HEK293 (cell line): ENCODE results near the gene TACC2.

Experiments used
- CTCF ChIA-PET: fragments of 350-600 bp; formaldehyde crosslinking; extraction: SDS; loops from one replicate; lab custom pipeline; 2021; ENCODE audit warnings: antibody characterized with exemption; lab: Yijun Ruan, JAX
- POLR2A ChIA-PET: fragments of 300-600 bp; formaldehyde crosslinking; extraction: SDS; loops from one replicate; lab custom pipeline; 2020; ENCODE audit warnings: antibody characterized with exemption, inconsistent platforms; lab: Yijun Ruan, JAX
- H3K27ac ChIP-seq: fragments of 200-500 bp; sonication (Bioruptor generic); 2 replicates; pipeline ENCODE4 v1.5.1; 2014; ENCODE audit warnings: low read depth, low read length, control low read depth, inconsistent platforms; ENCODE audit errors: extremely low read depth
- H3K36me3 ChIP-seq, 2 experiments: fragments of 200-500 bp in 1 of 2; sonication (Bioruptor generic) in 1 of 2; 1 replicate in 1 of 2; 2 replicates in 1 of 2; pipeline ENCODE4 v1.5.1; 2014 to 2017; ENCODE audit warnings: inconsistent platforms in 2 of 2, low read length in 2 of 2; ENCODE audit not compliant: control insufficient read depth in 2 of 2, insufficient read depth in 1 of 2
- H3K4me1 ChIP-seq: fragments of 200-500 bp; sonication (Bioruptor generic); 2 replicates; pipeline ENCODE4 v1.5.1; 2014; ENCODE audit warnings: mild to moderate bottlenecking, low read length, inconsistent platforms; ENCODE audit not compliant: control insufficient read depth, insufficient read depth
- H3K4me3 ChIP-seq: 2 replicates; pipeline ENCODE4 v1.5.1; 2011; ENCODE audit warnings: low read depth, mild to moderate bottlenecking, control low read depth, low read length, moderate library complexity
- H3K9me3 ChIP-seq: fragments of 200-500 bp; sonication (Bioruptor generic); 2 replicates; pipeline ENCODE4 v1.5.1; 2014; ENCODE audit warnings: low read depth, low read length, inconsistent platforms; ENCODE audit not compliant: control insufficient read depth, insufficient read depth
- KLF1 ChIP-seq: fragments of 450-650 bp; formaldehyde crosslinking; IDR thresholded peaks from 2 replicates; pipeline ENCODE4 v1.5.1; 2016; ENCODE audit warnings: missing biosample characterization, missing genetic modification characterization
- SCRT1 ChIP-seq: fragments of 450-650 bp; formaldehyde crosslinking; IDR thresholded peaks from 2 replicates; pipeline ENCODE4 v1.5.1; 2016; ENCODE audit warnings: missing biosample characterization, missing genetic modification characterization, borderline replicate concordance
- SCRT2 ChIP-seq: fragments of 450-650 bp; formaldehyde crosslinking; IDR thresholded peaks from 2 replicates; pipeline ENCODE4 v1.5.1; 2016; ENCODE audit warnings: missing biosample characterization, missing genetic modification characterization
- ZBTB17 ChIP-seq: fragments of 450-650 bp; formaldehyde crosslinking; IDR thresholded peaks from 2 replicates; pipeline ENCODE4 v1.5.1; 2016; ENCODE audit warnings: missing biosample characterization, missing genetic modification characterization
- ZIC2 ChIP-seq: fragments of 450-650 bp; formaldehyde crosslinking; IDR thresholded peaks from 2 replicates; pipeline ENCODE4 v1.5.1; 2016; ENCODE audit warnings: missing biosample characterization, missing genetic modification characterization
- ZNF174 ChIP-seq: fragments of 450-650 bp; formaldehyde crosslinking; IDR thresholded peaks from 2 replicates; pipeline ENCODE4 v1.5.0; 2017; ENCODE audit warnings: missing biosample characterization, mild to moderate bottlenecking, missing genetic modification characterization
- ZNF510 ChIP-seq: fragments of 450-650 bp; formaldehyde crosslinking; IDR thresholded peaks from 2 replicates; pipeline ENCODE4 v1.5.1; 2018; ENCODE audit warnings: mild to moderate bottlenecking, missing genetic modification characterization, missing biosample characterization; ENCODE audit not compliant: insufficient replicate concordance
- ZNF777 ChIP-seq: fragments of 450-650 bp; formaldehyde crosslinking; IDR thresholded peaks from 2 replicates; pipeline ENCODE4 v1.5.1; 2017; ENCODE audit warnings: missing biosample characterization, missing genetic modification characterization, borderline replicate concordance
- ZNF785 ChIP-seq: fragments of 450-650 bp; formaldehyde crosslinking; IDR thresholded peaks from 2 replicates; pipeline ENCODE4 v1.5.1; 2016; ENCODE audit warnings: missing biosample characterization, missing genetic modification characterization
- TF ChIP-seq, protein P1 (sequence below): fragments of 450-650 bp; formaldehyde crosslinking; IDR thresholded peaks from 2 replicates; pipeline ENCODE4 v1.5.1; 2016; ENCODE audit warnings: missing biosample characterization, missing genetic modification characterization
- TF ChIP-seq, protein P2 (sequence below): fragments of 450-650 bp; formaldehyde crosslinking; IDR thresholded peaks from 2 replicates; pipeline ENCODE4 v1.5.1; 2016; ENCODE audit warnings: missing biosample characterization, missing genetic modification characterization
- TF ChIP-seq, protein P3 (sequence below): fragments of 450-650 bp; formaldehyde crosslinking; IDR thresholded peaks from 2 replicates; pipeline ENCODE4 v1.5.1; 2017; ENCODE audit warnings: missing biosample characterization, missing genetic modification characterization

TACC2 gene

DNA sequence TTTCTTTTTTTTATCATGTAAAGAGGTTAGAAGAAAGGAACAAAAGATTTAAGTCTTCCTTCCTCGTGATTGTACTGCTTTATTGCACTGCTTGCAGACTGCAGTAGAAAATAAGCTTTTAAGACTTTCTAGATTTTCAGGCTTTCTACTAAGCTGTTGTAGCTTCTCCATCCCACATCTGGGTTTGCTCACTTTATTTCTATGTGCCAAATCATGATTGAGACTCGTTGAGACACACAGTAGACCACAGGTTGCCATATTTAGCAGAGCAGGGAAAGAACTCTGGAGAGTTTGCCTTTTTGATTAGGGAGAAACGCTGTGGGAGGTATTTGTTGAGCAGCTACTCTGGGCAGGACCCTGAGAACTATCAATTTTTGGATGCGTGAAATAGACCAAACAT lies 192.9 kb downstream of the TACC2 start:
- Histone ChIP-seq H3K27ac (no peak overlapping the region), H3K4me1 (peaks cover 6% of the 10 kb centered on the region; the same call in 1 of the 2 replicates), H3K36me3 (no peaks in the 10 kb centered on the region), H3K9me3 (no peaks in the 10 kb centered on the region), H3K4me3 (no peak overlapping the region)
- TF ChIP-seq ZNF777 (tag by site-specific recombination): no peak
- no peak for TF ChIP-seq ZNF785 (tag by site-specific recombination)
- TF ChIP-seq KLF1: no peak
- TF ChIP-seq ZNF174 (tag by site-specific recombination): no peak
- TF ChIP-seq ZBTB17 (tag by site-specific recombination): no peak
- ChIA-PET CTCF (interaction anchor here (1.2 kb wide), 1 partner anchor 86 kb away, joined by 3 read pairs; no protein-coding TSS in a partner anchor), POLR2A (interaction anchor here (1.2 kb wide), 1 partner anchor 208 kb away, joined by 3 read pairs; no protein-coding TSS in a partner anchor)

DNA sequence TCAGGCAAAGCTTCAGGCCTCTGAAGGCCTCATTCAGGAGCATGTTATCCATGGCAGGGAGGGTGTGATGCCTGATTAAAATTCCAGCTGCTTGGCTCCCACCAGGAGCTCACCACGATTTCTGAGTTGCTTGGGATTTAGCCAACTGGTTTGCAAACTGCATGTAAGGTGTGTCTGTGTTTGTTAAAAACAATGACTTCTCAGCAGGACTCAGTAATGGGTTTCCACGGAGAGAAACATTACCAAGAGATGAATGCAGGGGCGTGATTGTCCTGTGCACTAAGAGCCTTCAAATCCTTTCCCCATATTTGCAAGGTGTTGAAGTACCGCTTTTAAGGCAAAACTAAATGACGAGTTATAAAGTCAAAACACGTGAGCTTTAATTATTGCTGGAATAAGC lies 193.3 kb downstream of the TACC2 start:
- CTCF ChIA-PET: interaction anchor here (0.6 to 1.2 kb wide), 2 partner anchors 85 to 599 kb away, joined by 3 read pairs; no protein-coding TSS in a partner anchor
- Histone ChIP-seq H3K9me3 (no peaks in the 10 kb centered on the region), H3K4me1 (peaks cover 6% of the 10 kb centered on the region; the same call in 1 of the 2 replicates), H3K27ac (no peak overlapping the region), H3K36me3 (no peaks in the 10 kb centered on the region), H3K4me3 (no peak overlapping the region)
- POLR2A ChIA-PET: interaction anchor here (1.2 kb wide), 1 partner anchor 208 kb away, joined by 3 read pairs; no protein-coding TSS in a partner anchor
- TF ChIP-seq, protein P1, sequence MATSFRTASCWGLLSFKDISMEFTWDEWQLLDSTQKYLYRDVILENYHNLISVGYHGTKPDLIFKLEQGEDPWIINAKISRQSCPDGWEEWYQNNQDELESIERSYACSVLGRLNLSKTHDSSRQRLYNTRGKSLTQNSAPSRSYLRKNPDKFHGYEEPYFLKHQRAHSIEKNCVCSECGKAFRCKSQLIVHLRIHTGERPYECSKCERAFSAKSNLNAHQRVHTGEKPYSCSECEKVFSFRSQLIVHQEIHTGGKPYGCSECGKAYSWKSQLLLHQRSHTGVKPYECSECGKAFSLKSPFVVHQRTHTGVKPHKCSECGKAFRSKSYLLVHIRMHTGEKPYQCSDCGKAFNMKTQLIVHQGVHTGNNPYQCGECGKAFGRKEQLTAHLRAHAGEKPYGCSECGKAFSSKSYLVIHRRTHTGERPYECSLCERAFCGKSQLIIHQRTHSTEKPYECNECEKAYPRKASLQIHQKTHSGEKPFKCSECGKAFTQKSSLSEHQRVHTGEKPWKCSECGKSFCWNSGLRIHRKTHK (tag by site-specific recombination): no peak
- TF ChIP-seq, protein P2, sequence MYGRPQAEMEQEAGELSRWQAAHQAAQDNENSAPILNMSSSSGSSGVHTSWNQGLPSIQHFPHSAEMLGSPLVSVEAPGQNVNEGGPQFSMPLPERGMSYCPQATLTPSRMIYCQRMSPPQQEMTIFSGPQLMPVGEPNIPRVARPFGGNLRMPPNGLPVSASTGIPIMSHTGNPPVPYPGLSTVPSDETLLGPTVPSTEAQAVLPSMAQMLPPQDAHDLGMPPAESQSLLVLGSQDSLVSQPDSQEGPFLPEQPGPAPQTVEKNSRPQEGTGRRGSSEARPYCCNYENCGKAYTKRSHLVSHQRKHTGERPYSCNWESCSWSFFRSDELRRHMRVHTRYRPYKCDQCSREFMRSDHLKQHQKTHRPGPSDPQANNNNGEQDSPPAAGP (tag by site-specific recombination): peak; percentile 73; the same call in 1 of the 2 replicates
- TF ChIP-seq ZIC2: peak; percentile 67

DNA sequence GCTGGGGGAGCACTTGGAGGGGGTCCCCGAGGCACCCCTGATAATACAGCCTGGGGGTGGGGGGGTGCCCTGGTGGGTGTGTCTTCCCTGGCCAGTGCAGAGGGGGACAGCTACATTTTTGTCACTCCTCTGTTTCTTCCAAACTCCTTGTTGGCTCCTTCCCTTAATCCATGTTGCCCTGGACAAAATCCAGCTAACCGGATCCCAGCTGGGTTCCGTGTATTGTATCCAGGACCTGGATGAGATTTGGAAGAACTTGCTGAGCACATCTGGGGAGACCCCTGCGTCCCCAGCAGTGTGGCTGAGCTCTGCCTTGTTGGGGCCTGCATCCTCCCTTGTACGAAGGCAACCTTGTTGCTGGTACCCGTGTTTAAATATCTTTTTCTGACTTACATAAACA lies 195.3 kb downstream of the TACC2 start:
- CTCF ChIA-PET: interaction anchor here (1.1 kb wide), 1 partner anchor 40 kb away, joined by 4 read pairs; no protein-coding TSS in a partner anchor
- POLR2A ChIA-PET: no interaction called here
- H3K4me1 ChIP-seq: peaks cover 6% of the 10 kb centered on the region; the same call in 1 of the 2 replicates
- H3K27ac ChIP-seq: no peak overlapping the region
- H3K9me3 ChIP-seq: no peaks in the 10 kb centered on the region
- TF ChIP-seq, protein P3, sequence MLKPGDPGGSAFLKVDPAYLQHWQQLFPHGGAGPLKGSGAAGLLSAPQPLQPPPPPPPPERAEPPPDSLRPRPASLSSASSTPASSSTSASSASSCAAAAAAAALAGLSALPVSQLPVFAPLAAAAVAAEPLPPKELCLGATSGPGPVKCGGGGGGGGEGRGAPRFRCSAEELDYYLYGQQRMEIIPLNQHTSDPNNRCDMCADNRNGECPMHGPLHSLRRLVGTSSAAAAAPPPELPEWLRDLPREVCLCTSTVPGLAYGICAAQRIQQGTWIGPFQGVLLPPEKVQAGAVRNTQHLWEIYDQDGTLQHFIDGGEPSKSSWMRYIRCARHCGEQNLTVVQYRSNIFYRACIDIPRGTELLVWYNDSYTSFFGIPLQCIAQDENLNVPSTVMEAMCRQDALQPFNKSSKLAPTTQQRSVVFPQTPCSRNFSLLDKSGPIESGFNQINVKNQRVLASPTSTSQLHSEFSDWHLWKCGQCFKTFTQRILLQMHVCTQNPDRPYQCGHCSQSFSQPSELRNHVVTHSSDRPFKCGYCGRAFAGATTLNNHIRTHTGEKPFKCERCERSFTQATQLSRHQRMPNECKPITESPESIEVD (tag by site-specific recombination): no peak
- TF ChIP-seq, all 188 proteins: peak for 0
- no peak overlapping the region for H3K4me3 ChIP-seq
- no peaks in the 10 kb centered on the region for H3K36me3 ChIP-seq

DNA sequence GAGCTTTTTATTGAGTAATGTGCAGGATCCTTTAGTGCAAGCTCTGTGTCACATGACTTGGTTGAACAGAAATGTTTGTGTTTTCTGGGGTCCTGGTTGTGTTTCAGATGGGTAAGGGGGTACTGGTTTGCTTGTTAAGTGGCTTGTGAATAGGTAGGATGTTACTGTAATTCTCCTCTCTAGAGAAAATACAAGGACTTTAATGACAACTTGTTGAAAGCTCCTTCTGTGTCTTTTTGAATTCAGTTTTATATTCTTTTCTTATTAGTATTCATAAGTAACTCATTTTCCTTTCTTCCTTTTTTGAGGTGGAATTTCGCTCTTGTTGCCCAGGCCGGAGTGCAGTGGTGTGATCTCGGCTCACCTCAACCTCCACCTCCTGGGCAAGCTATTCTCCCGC lies 196.7 kb downstream of the TACC2 start:
- Histone ChIP-seq H3K4me1 (peaks cover 6% of the 10 kb centered on the region; the same call in 1 of the 2 replicates), H3K4me3 (no peak overlapping the region), H3K9me3 (no peaks in the 10 kb centered on the region), H3K36me3 (no peaks in the 10 kb centered on the region), H3K27ac (no peak overlapping the region)
- ChIA-PET POLR2A (interaction anchor here (1.4 kb wide), 1 partner anchor 22 kb away, joined by 4 read pairs; no protein-coding TSS in a partner anchor), CTCF (interaction anchor here (0.6 to 0.7 kb wide), 2 partner anchors 85 to 96 kb away, joined by 3 read pairs; no protein-coding TSS in a partner anchor)
- TF ChIP-seq SCRT1 (tag by site-specific recombination): peak; percentile 51; the same call in 1 of the 2 replicates
- TF ChIP-seq ZNF510: no peak
- peak; percentile 65 for TF ChIP-seq SCRT2 (tag by site-specific recombination)
